ENCODE results near the gene CHRM5.

DNA sequence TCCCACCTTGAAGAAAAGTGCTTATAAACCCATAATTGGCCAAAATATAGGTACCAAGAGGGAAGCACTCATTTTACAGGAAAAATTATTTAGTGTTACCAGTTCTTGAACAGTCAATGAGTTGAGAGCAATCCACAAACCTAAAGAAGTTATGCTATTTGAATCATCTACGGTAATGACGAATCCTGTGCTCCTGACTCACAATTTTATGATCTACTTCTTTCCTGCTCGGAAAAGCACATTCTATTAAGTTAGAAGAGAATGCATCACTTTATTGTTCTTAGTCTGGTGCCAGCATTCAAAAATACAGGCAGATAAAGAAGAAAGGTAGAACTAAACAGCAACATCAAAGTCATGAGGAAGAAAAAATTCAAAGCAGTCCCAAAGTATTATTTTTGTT, 33.2 kb downstream of the CHRM5 start:
- no peak for TF ChIP-seq EZH2 (IDR thresholded peaks at IDR 0.05; ENCODE audit: low read depth)
- TF ChIP-seq, protein P1, sequence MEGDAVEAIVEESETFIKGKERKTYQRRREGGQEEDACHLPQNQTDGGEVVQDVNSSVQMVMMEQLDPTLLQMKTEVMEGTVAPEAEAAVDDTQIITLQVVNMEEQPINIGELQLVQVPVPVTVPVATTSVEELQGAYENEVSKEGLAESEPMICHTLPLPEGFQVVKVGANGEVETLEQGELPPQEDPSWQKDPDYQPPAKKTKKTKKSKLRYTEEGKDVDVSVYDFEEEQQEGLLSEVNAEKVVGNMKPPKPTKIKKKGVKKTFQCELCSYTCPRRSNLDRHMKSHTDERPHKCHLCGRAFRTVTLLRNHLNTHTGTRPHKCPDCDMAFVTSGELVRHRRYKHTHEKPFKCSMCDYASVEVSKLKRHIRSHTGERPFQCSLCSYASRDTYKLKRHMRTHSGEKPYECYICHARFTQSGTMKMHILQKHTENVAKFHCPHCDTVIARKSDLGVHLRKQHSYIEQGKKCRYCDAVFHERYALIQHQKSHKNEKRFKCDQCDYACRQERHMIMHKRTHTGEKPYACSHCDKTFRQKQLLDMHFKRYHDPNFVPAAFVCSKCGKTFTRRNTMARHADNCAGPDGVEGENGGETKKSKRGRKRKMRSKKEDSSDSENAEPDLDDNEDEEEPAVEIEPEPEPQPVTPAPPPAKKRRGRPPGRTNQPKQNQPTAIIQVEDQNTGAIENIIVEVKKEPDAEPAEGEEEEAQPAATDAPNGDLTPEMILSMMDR (conservative IDR thresholded peaks at IDR 0.05), result no peak

Data from PC-9 (cell line).